ENCODE data around the gene F11R. TPM values are rescaled to one million over a fixed set of nuclear protein-coding genes. Genes with fewer than 3 reads are reported as not detected.

F11R gene
- total RNA-seq = 4.1 and 10.9 TPM in 2 replicates

GRCh38 chr1:161020509-161021164 is at the start of gene F11R:
Gene F11R (minus strand): TSS chr1:161021152. CDS start chr1:161021073, 79 bp downstream.

GRCh38 chr1:161069731-161070270 is 48.8 kb upstream of the F11R start, which contains the start of gene ARHGAP30:
Gene ARHGAP30 (minus strand): TSS chr1:161069891. CDS start chr1:161069624, 267 bp downstream.

GRCh38 chr1:161045736-161046604 is 25.0 kb upstream of the F11R start, which contains the start of gene USF1:
Gene USF1 (minus strand): TSS chr1:161045977. CDS start chr1:161043275, 2,702 bp downstream.

GRCh38 chr1:161038523-161039153 is 17.7 kb upstream of the F11R start, which contains the start of gene TSTD1:
Gene TSTD1 (minus strand): TSS chr1:161038964. CDS start chr1:161038889, 75 bp downstream.

GRCh38 chr1:160954158-160955104 is 66.5 kb downstream of the F11R start, which contains the start of gene ITLN2:
Gene ITLN2 (minus strand): TSS chr1:160954809. CDS start chr1:160954741, 68 bp downstream.

Other genes starting within 250 kb of the F11R start
- not detected in 2 replicates for gene LY9, start 225.0 kb downstream of the F11R start, total RNA-seq
- not detected in 2 replicates for gene CD244, start 158.3 kb downstream of the F11R start, total RNA-seq
- 0.37 TPM in 1 of 2 replicates, not detected in the other for gene ITLN1, start 136.0 kb downstream of the F11R start, total RNA-seq
- gene ITLN2, start 66.3 kb downstream of the F11R start, total RNA-seq = not detected in 2 replicates
- gene TSTD1, start 17.8 kb upstream of the F11R start, total RNA-seq = 14.5 and 21.0 TPM in 2 replicates
- gene USF1, start 24.8 kb upstream of the F11R start, total RNA-seq = 25.1 and 30.8 TPM in 2 replicates
- gene ARHGAP30, start 48.7 kb upstream of the F11R start, total RNA-seq = not detected in 2 replicates
- 0.10 TPM in 1 of 2 replicates, not detected in the other for gene NECTIN4, start 68.4 kb upstream of the F11R start, total RNA-seq
- gene KLHDC9, start 77.2 kb upstream of the F11R start, total RNA-seq = 2.0 and 2.6 TPM in 2 replicates
- 34.9 and 36.8 TPM in 2 replicates for gene PFDN2, start 96.9 kb upstream of the F11R start, total RNA-seq
- 12.6 and 18.6 TPM in 2 replicates for gene NIT1, start 97.0 kb upstream of the F11R start, total RNA-seq
- 26.5 and 28.1 TPM in 2 replicates for gene DEDD, start 111.5 kb upstream of the F11R start, total RNA-seq
- 79.6 and 90.7 TPM in 2 replicates for gene UFC1, start 132.8 kb upstream of the F11R start, total RNA-seq
- gene USP21, start 138.3 kb upstream of the F11R start, total RNA-seq = 11.8 and 16.2 TPM in 2 replicates
- gene PPOX, start 145.3 kb upstream of the F11R start, total RNA-seq = 6.2 and 7.9 TPM in 2 replicates
- gene B4GALT3, start 156.4 kb upstream of the F11R start, total RNA-seq = 17.4 and 22.2 TPM in 2 replicates
- 2.2 and 3.6 TPM in 2 replicates for gene ADAMTS4, start 177.9 kb upstream of the F11R start, total RNA-seq
- gene NDUFS2, start 181.2 kb upstream of the F11R start, total RNA-seq = 73.1 and 95.8 TPM in 2 replicates
- not detected in 2 replicates for gene FCER1G, start 194.1 kb upstream of the F11R start, total RNA-seq
- gene APOA2, start 202.5 kb upstream of the F11R start, total RNA-seq = not detected in 2 replicates
- 2.7 and 5.8 TPM in 2 replicates for gene TOMM40L, start 204.9 kb upstream of the F11R start, total RNA-seq
- not detected in 2 replicates for gene NR1I3, start 217.1 kb upstream of the F11R start, total RNA-seq
- not detected in 2 replicates for gene PCP4L1, start 237.6 kb upstream of the F11R start, total RNA-seq